B cell (primary cell): ENCODE data around the gene UNC119B.

Experiments
- EZH2 ChIP-seq: IDR thresholded peaks from 2 replicates; pipeline ENCODE4 v1.6.1; 2012; ENCODE audit warnings: borderline replicate concordance, low read depth, mild to moderate bottlenecking, moderate library complexity, low read length; ENCODE audit not compliant: insufficient read depth, poor library complexity, severe bottlenecking
- TF ChIP-seq, protein P1 (sequence below): fragments of 200-600 bp; IDR thresholded peaks from one replicate; pipeline ENCODE4 v1.8.0; 2022; ENCODE audit warnings: antibody characterized with exemption, mild to moderate bottlenecking

DNA sequence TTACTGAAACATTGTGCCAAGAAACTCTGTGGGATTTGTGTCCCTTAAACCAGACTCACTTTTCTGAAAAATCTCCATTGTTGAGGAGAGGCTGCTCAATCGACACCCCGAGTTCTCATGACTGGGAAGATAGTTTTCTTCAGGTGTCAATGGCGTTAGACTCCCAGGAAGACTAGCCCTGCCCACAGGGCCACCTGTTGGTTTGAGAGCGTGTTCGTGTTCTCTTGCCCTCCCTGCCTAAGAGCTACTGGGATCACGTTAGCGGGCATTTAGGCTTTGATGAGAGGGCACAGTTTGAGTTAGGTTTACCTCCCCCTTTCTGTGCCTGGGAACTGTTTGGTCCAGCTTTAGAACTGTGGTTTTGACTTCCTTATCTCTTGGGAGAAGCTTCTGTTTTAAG, 10.7 kb upstream of the UNC119B start:
- TF ChIP-seq EZH2, result no peak
- TF ChIP-seq, protein P1, sequence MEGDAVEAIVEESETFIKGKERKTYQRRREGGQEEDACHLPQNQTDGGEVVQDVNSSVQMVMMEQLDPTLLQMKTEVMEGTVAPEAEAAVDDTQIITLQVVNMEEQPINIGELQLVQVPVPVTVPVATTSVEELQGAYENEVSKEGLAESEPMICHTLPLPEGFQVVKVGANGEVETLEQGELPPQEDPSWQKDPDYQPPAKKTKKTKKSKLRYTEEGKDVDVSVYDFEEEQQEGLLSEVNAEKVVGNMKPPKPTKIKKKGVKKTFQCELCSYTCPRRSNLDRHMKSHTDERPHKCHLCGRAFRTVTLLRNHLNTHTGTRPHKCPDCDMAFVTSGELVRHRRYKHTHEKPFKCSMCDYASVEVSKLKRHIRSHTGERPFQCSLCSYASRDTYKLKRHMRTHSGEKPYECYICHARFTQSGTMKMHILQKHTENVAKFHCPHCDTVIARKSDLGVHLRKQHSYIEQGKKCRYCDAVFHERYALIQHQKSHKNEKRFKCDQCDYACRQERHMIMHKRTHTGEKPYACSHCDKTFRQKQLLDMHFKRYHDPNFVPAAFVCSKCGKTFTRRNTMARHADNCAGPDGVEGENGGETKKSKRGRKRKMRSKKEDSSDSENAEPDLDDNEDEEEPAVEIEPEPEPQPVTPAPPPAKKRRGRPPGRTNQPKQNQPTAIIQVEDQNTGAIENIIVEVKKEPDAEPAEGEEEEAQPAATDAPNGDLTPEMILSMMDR, result no peak
